KMS-11 (cell line): ENCODE results near the gene MYL11.

Experiments used
- H2AFZ ChIP-seq: fragments of 200-600 bp; sonication (generic); 2 replicates; pipeline ENCODE4 v1.6.1; 2016; ENCODE audit warnings: antibody characterized with exemption, mixed run types, low read depth
- H3K27ac ChIP-seq: fragments of 200-600 bp; sonication (generic); 2 replicates; pipeline ENCODE4 v1.6.1; 2016; ENCODE audit warnings: mild to moderate bottlenecking, mixed run types
- H3K27me3 ChIP-seq: fragments of 200-600 bp; sonication (generic); 2 replicates; pipeline ENCODE4 v1.6.1; 2017; ENCODE audit warnings: mild to moderate bottlenecking, low read depth, mixed run types, moderate library complexity; ENCODE audit not compliant: insufficient read depth
- H3K36me3 ChIP-seq: fragments of 200-600 bp; sonication (generic); 2 replicates; pipeline ENCODE4 v1.6.1; 2017; ENCODE audit warnings: mild to moderate bottlenecking, mixed run types; ENCODE audit not compliant: insufficient read depth
- H3K4me1 ChIP-seq: fragments of 200-600 bp; sonication (generic); 2 replicates; pipeline ENCODE4 v1.6.1; 2016; ENCODE audit warnings: mild to moderate bottlenecking, low read depth, mixed run types; ENCODE audit not compliant: poor library complexity, severe bottlenecking
- H3K4me2 ChIP-seq: fragments of 200-600 bp; sonication (generic); 2 replicates; pipeline ENCODE4 v1.7.0; 2016; ENCODE audit warnings: mild to moderate bottlenecking, mixed run types
- H3K4me3 ChIP-seq: fragments of 200-600 bp; sonication (generic); IDR thresholded peaks from 2 replicates; pipeline ENCODE4 v1.6.1; 2017; ENCODE audit warnings: low read depth, low read length, mixed read lengths; ENCODE audit not compliant: insufficient read depth
- H3K79me2 ChIP-seq: fragments of 200-600 bp; sonication (generic); 2 replicates; pipeline ENCODE4 v1.6.1; 2016; ENCODE audit warnings: low read depth, mixed run types; ENCODE audit not compliant: insufficient read depth
- H3K9ac ChIP-seq: fragments of 200-600 bp; sonication (generic); 2 replicates; pipeline ENCODE4 v1.6.1; 2016; ENCODE audit warnings: mild to moderate bottlenecking, mixed run types
- H4K20me1 ChIP-seq: fragments of 200-600 bp; sonication (generic); 2 replicates; pipeline ENCODE4 v1.6.1; 2016; ENCODE audit warnings: mild to moderate bottlenecking, mixed run types; ENCODE audit not compliant: insufficient read depth
- TF ChIP-seq, protein P1 (sequence below): fragments of 200-600 bp; sonication (generic); conservative IDR thresholded peaks from 2 replicates; pipeline ENCODE4 v1.6.1; 2017; ENCODE audit warnings: low read depth, mild to moderate bottlenecking, antibody characterized with exemption, low read length, moderate library complexity, mixed read lengths

The MYL11 gene

DNA sequence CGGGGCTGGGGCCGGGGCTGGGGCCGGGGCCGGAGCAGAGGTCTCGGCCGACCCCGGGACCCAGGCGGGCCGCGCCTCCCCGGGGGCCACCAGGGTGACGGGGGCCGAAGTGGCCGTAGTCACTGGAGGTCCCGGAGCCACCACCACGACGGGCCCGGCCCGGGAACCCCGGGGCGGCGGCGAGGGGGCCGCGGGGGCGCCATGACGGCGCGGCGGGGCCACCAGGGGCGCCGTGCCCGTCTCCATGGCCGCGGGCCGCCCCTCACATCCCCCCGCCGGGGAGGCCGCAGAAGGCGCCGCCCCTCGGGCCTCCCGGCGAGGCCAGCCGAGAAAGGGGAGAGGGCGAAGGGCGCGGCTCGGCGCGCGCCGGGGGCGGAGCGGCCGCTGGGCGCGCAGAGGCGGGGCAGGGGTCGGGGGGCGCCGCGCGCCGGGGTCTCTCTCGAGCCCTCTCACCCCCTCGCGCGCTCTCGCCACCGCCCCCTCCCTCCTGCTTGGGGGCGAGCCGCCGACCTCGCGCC is 4.6 kb upstream of the MYL11 start:
- H3K79me2 ChIP-seq = peaks cover 48% of the 10 kb centered on the region
- H3K36me3 ChIP-seq = no peaks in the 10 kb centered on the region
- peak overlapping the region; percentile 89 for H3K4me2 ChIP-seq
- H3K4me1 ChIP-seq = peaks cover 34% of the 10 kb centered on the region
- no peaks in the 10 kb centered on the region for H4K20me1 ChIP-seq
- H3K4me3 ChIP-seq = no peak overlapping the region
- no peak overlapping the region for H2AFZ ChIP-seq
- peak overlapping the region; percentile 47; the same call in 1 of the 2 replicates for H3K9ac ChIP-seq
- no peak overlapping the region for H3K27ac ChIP-seq
- TF ChIP-seq, protein P1, sequence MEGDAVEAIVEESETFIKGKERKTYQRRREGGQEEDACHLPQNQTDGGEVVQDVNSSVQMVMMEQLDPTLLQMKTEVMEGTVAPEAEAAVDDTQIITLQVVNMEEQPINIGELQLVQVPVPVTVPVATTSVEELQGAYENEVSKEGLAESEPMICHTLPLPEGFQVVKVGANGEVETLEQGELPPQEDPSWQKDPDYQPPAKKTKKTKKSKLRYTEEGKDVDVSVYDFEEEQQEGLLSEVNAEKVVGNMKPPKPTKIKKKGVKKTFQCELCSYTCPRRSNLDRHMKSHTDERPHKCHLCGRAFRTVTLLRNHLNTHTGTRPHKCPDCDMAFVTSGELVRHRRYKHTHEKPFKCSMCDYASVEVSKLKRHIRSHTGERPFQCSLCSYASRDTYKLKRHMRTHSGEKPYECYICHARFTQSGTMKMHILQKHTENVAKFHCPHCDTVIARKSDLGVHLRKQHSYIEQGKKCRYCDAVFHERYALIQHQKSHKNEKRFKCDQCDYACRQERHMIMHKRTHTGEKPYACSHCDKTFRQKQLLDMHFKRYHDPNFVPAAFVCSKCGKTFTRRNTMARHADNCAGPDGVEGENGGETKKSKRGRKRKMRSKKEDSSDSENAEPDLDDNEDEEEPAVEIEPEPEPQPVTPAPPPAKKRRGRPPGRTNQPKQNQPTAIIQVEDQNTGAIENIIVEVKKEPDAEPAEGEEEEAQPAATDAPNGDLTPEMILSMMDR = no peak
- H3K27me3 ChIP-seq = no peaks in the 10 kb centered on the region

DNA sequence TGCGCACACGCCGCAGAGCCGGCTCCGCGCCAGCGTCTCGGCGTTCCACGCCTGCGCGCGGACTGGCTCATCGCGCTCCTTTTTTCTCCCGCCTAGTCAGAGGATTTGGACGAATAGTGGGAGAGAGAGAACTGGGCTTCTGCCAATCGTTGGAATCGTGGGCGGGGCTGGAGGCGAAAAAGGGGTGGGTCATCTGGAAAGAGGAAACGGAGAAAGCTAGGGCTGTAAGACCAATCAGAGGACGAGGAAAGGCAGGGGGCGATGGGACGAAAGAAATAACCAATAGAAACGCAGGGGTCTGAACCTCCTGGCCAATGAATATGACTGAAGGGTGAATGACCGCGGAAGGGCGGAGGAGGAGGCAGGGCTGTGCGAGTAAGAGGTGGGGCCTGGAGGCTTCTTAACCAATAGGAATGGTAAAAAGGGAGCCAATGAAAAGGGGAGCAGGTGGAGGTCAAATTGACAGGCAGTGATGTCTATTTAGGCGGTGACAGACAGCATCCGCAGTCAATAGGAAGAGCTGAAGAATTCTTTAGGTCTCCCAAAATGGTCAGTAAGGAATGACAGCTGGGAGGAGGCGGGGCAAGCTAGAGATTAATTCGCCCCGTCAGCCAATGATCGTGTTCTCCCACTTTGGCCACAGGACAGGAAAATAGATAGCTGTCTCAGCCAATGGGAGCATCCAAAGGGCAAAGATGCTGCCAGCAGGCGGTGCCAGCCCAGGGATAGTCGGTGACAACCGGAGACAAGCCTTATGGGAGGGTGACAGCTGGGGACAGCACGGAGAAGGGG is 4.0 kb upstream of the MYL11 start, which contains the start of gene TBC1D10B:
Gene TBC1D10B (minus strand): TSS at position 39 of the 792 bp plus-strand sequence. CDS start 311 bp downstream, outside the sequence.
- Histone ChIP-seq H3K27me3 (no peaks in the 10 kb centered on the region), H3K4me1 (peaks cover 34% of the 10 kb centered on the region), H3K79me2 (peaks cover 41% of the 10 kb centered on the region), H3K36me3 (no peaks in the 10 kb centered on the region), H3K9ac (peak within 1 kb of the TSS; percentile 47; the same call in 1 of the 2 replicates), H3K27ac (peak within 1 kb of the TSS; percentile 16; the same call in 1 of the 2 replicates), H4K20me1 (no peaks in the 10 kb centered on the region), H2AFZ (peak within 1 kb of the TSS; percentile 71; the same call in 1 of the 2 replicates), H3K4me2 (peak within 1 kb of the TSS; percentile 89), H3K4me3 (no peak within 1 kb of the TSS)
- TF ChIP-seq, protein P1 = 0 out of 2 replicates have a peak, but pooled peaks have one; percentile 19

DNA sequence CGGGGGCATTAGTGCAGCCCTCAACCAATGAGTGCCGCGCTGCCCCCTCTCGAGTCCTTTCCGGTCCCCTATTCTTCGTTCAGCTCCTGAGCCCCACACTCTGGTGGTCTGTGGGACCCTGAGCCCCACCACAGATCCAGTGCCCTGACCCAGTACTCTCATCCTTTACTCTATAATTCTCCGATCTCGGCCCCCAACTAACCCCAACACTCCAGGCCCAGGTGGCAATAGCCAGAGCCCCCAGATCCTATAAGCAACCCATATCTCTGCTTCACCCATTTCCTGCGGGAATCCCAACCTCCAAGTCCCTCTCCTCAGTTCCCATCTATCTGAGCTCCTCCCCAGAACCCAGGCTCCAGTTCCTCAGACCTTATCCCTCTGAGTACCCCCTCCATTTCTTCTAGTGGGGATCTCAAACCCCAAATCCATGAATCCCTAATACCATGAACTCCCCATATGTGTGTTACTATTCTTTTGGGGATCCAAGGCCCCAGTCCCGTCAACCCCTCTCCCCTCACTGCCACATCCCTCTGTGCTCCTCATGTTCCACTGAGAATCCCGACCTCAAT is 3.3 kb upstream of the MYL11 start:
- Histone ChIP-seq H3K79me2 (peaks cover 34% of the 10 kb centered on the region), H3K36me3 (no peaks in the 10 kb centered on the region), H2AFZ (peak overlapping the region; percentile 71; the same call in 1 of the 2 replicates), H3K9ac (no peak overlapping the region), H3K4me2 (peak overlapping the region; percentile 87), H4K20me1 (no peaks in the 10 kb centered on the region), H3K4me3 (no peak overlapping the region), H3K4me1 (peaks cover 34% of the 10 kb centered on the region), H3K27me3 (no peaks in the 10 kb centered on the region), H3K27ac (no peak overlapping the region)
- TF ChIP-seq, protein P1 = no peak

DNA sequence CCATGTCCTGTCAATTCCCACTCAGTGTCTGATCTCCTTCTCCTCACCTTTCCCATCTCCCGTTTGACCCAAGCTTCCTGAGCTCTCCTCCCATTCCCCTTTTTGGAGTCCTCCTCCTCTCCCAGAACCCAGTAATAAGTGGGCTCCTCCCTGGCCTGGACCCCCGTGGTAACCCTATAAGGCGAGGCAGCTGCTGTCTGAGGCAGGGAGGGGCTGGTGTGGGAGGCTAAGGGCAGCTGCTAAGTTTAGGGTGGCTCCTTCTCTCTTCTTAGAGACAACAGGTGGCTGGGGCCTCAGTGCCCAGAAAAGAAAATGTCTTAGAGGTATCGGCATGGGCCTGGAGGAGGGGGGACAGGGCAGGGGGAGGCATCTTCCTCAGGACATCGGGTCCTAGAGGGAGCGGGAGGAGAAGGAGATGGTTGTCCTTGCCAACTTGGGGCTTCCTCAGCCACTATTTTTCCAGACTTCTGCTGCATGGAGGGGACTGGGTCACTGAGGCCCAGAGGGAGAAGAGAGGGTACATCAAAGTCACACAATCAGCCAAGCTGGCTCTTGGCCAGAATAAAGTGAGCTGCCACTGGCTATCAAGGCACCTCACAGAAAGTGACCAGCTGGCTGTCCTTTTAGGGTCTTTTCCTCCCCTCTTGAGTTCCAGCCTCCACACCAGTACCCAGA is 2.4 kb upstream of the MYL11 start:
- H2AFZ ChIP-seq = peak overlapping the region; percentile 71; the same call in 1 of the 2 replicates
- no peak overlapping the region for H3K27ac ChIP-seq
- H4K20me1 ChIP-seq = no peaks in the 10 kb centered on the region
- TF ChIP-seq, protein P1 = no peak
- peak overlapping the region; percentile 87; the same call in 1 of the 2 replicates for H3K4me2 ChIP-seq
- no peak overlapping the region for H3K4me3 ChIP-seq
- peaks cover 33% of the 10 kb centered on the region for H3K4me1 ChIP-seq
- H3K36me3 ChIP-seq = no peaks in the 10 kb centered on the region
- no peak overlapping the region for H3K9ac ChIP-seq
- H3K79me2 ChIP-seq = peaks cover 26% of the 10 kb centered on the region
- no peaks in the 10 kb centered on the region for H3K27me3 ChIP-seq
